PC-9 (cell line): Measurements from ENCODE around the gene PKHD1. TPM values are rescaled to one million over a fixed set of nuclear protein-coding genes. Genes with fewer than 3 reads are reported as not detected.

Source experiments
- BruUV-seq: library from RNA; stranded (reverse); fragments of 400-500 nt; replicated peaks from 2 replicates; lab custom pipeline; 2021; lab: Mats Ljungman, UMichigan
- CTCF ChIA-PET: fragments of 300-600 bp; sonication (Branson Sonifier 250); formaldehyde crosslinking; loops from one replicate; lab custom pipeline; 2022; ENCODE audit warnings: antibody characterized with exemption; lab: Charles Lee
- POLR2A ChIA-PET: fragments of 300-600 bp; sonication (Branson Sonifier 250); formaldehyde crosslinking; loops from one replicate; lab custom pipeline; 2022; ENCODE audit warnings: antibody characterized with exemption; ENCODE audit not compliant: unreplicated experiment; lab: Charles Lee
- DNase-seq, 2 experiments: peaks; one replicate each; pipeline versions ENCODE4 v3.0.0 to v3.0.0-alpha.2; 2015 to 2022; ENCODE audit warnings: mixed read lengths in 1 of 2
- H2AFZ ChIP-seq: fragments of 200-600 bp; sonication (generic); 2 replicates; pipeline ENCODE4 v1.8.1; 2017; ENCODE audit warnings: antibody characterized with exemption
- H3F3A ChIP-seq: fragments of 200-600 bp; sonication (generic); 2 replicates; pipeline ENCODE4 v1.8.1; 2017; ENCODE audit warnings: antibody characterized with exemption, mild to moderate bottlenecking, low read depth; ENCODE audit not compliant: insufficient read depth
- H3K27ac ChIP-seq: fragments of 200-600 bp; sonication (generic); 2 replicates; pipeline ENCODE4 v1.6.1; 2016; ENCODE audit warnings: mixed run types
- H3K27me3 ChIP-seq: fragments of 200-600 bp; sonication (generic); 2 replicates; pipeline ENCODE4 v1.6.1; 2016; ENCODE audit warnings: low read depth, mixed run types; ENCODE audit not compliant: insufficient read depth
- H3K36me3 ChIP-seq: fragments of 200-600 bp; sonication (generic); 2 replicates; pipeline ENCODE4 v1.6.1; 2016; ENCODE audit warnings: low read depth, mixed run types
- H3K4me1 ChIP-seq: fragments of 200-600 bp; sonication (generic); replicated peaks from 2 replicates; pipeline ENCODE4 v1.6.1; 2016; ENCODE audit warnings: mixed run types; ENCODE audit not compliant: insufficient read depth
- H3K4me2 ChIP-seq: fragments of 200-600 bp; sonication (generic); 2 replicates; pipeline ENCODE4 v1.6.1; 2017; ENCODE audit warnings: mixed run types
- H3K4me3 ChIP-seq: fragments of 200-600 bp; sonication (generic); 2 replicates; pipeline ENCODE4 v1.6.1; 2016; ENCODE audit warnings: mixed run types
- H3K79me2 ChIP-seq: fragments of 200-600 bp; sonication (generic); 2 replicates; pipeline ENCODE4 v1.6.1; 2017; ENCODE audit warnings: low read depth, mixed run types
- H3K9me2 ChIP-seq: fragments of 200-600 bp; sonication (generic); 2 replicates; pipeline ENCODE4 v1.8.1; 2017; ENCODE audit warnings: mild to moderate bottlenecking; ENCODE audit not compliant: insufficient read depth
- H3K9me3 ChIP-seq: fragments of 200-600 bp; sonication (generic); 2 replicates; pipeline ENCODE4 v1.8.1; 2016; ENCODE audit warnings: low read depth; ENCODE audit not compliant: insufficient read depth
- H4K20me1 ChIP-seq: fragments of 200-600 bp; sonication (generic); 2 replicates; pipeline ENCODE4 v1.8.1; 2017; ENCODE audit not compliant: insufficient read depth
- CTCF ChIP-seq: fragments of 200-600 bp; sonication (generic); conservative IDR thresholded peaks from 2 replicates; pipeline ENCODE4 v1.6.1; 2017; ENCODE audit warnings: mixed run types, antibody characterized with exemption, mild to moderate bottlenecking, moderate library complexity
- EZH2 ChIP-seq: fragments of 200-600 bp; sonication (generic); IDR thresholded peaks from 2 replicates; pipeline ENCODE4 v1.8.0; 2017; ENCODE audit warnings: antibody characterized with exemption, low read depth
- intact Hi-C: fragments of 100-400 bp; cut with micrococcal nuclease; formaldehyde crosslinking; loops from one replicate; pipeline ENCODE4 v1.10.0; 2022; ENCODE audit not compliant: unreplicated experiment
- total RNA-seq: library from RNA; stranded (reverse); gene quantifications from 2 replicates; pipeline ENCODE4 v1.2.3, GENCODE V29; 2021

The PKHD1 gene
- total RNA-seq, 1 experiment from 2014 or later: not detected

- Histone ChIP-seq H4K20me1 (no peaks in the 10 kb centered on the region), H3K9me2 (no peaks in the 10 kb centered on the region), H3K27ac (no peak overlapping the region), H3K36me3 (no peaks in the 10 kb centered on the region), H3K9me3 (no peaks in the 10 kb centered on the region), H3K4me2 (no peak overlapping the region), H3K79me2 (no peaks in the 10 kb centered on the region), H2AFZ (no peak overlapping the region), H3K4me3 (no peak overlapping the region), H3K27me3 (0 out of 2 replicates have a peak, but pooled peaks cover 5% of the 10 kb centered on the region), H3K4me1 (no peaks in the 10 kb centered on the region), H3F3A (no peaks in the 10 kb centered on the region)
- ChIA-PET POLR2A (no interaction called here), CTCF (no interaction called here)
- no TSS peak for BruUV-seq
- no peak for DNase-seq
- no peak for TF ChIP-seq CTCF
- TF ChIP-seq EZH2: no peak
- intact Hi-C loops: no loop called here
Measured at GRCh38 chr6:52010806-52011205, 76.6 kb downstream of the PKHD1 start.

- Histone ChIP-seq H3F3A (no peaks in the 10 kb centered on the region), H3K4me3 (no peak overlapping the region), H3K27me3 (0 out of 2 replicates have a peak, but pooled peaks cover 5% of the 10 kb centered on the region), H2AFZ (no peak overlapping the region), H3K4me2 (no peak overlapping the region), H4K20me1 (no peaks in the 10 kb centered on the region), H3K36me3 (no peaks in the 10 kb centered on the region), H3K79me2 (no peaks in the 10 kb centered on the region), H3K9me3 (no peaks in the 10 kb centered on the region), H3K4me1 (no peaks in the 10 kb centered on the region), H3K27ac (no peak overlapping the region), H3K9me2 (no peaks in the 10 kb centered on the region)
- intact Hi-C loops: no loop called here
- ChIA-PET POLR2A (no interaction called here), CTCF (no interaction called here)
- no TSS peak for BruUV-seq
- DNase-seq: no peak
- TF ChIP-seq CTCF (no peak), EZH2 (no peak)
Measured at GRCh38 chr6:52010145-52010544, 77.3 kb downstream of the PKHD1 start.

- BruUV-seq: no TSS peak
- ChIA-PET POLR2A (no interaction called here), CTCF (no interaction called here)
- Histone ChIP-seq H3K4me1 (no peaks in the 10 kb centered on the region), H3K9me2 (no peaks in the 10 kb centered on the region), H2AFZ (no peak overlapping the region), H4K20me1 (no peaks in the 10 kb centered on the region), H3K27me3 (0 out of 2 replicates have a peak, but pooled peaks cover 5% of the 10 kb centered on the region), H3K79me2 (no peaks in the 10 kb centered on the region), H3K4me3 (no peak overlapping the region), H3K36me3 (no peaks in the 10 kb centered on the region), H3K9me3 (no peaks in the 10 kb centered on the region), H3F3A (no peaks in the 10 kb centered on the region), H3K4me2 (no peak overlapping the region), H3K27ac (no peak overlapping the region)
- DNase-seq: no peak
- intact Hi-C loops: no loop called here
- TF ChIP-seq EZH2 (no peak), CTCF (no peak)
Measured at GRCh38 chr6:52009466-52010140, 77.8 kb downstream of the PKHD1 start.
